ENCODE data around the gene ITSN1. TPM values are rescaled to one million over a fixed set of nuclear protein-coding genes. Genes with fewer than 3 reads are reported as not detected.

ITSN1 gene
- total and polyA plus RNA-seq, 8 donors: 6.0 to 83.5 (median 25.4) TPM

DNA sequence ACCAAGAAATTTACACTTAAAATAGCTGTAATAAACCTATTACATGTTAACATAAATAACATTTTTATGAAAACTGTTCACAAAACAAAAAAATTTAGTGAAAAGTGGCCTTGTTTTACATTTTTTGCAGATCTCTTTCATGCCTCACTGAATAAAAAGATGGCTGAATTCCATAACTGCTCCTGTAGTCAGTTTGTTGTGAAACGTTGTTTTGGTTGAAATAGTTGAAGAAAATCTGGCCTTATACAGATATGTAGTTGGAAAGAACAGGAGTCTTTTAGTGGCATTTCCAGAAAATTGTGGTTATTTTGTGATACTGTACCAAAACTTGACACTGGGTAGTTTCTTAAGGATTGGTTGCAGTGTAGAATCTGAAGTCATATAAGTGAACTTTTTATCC lies 18.1 kb downstream of the ITSN1 start:
- intact Hi-C loops (cut with DNase I; ENCODE audit: low total_unique reads): no loop called here
- no peak overlapping the region for H3K27ac ChIP-seq
- no peak overlapping the region for H3K4me3 ChIP-seq
- H3K36me3 ChIP-seq: no peaks in the 10 kb centered on the region
- no peaks in the 10 kb centered on the region for H3K27me3 ChIP-seq
- 62 to 74% (median 68%) methylated on average over 1 of the region's 1 CpG for WGBS, 5 donors
- peaks cover 22 to 71% (median 42%) of the 10 kb centered on the region in 4 donors for H3K4me1 ChIP-seq
- H3K9me3 ChIP-seq: no peaks in the 10 kb centered on the region
- TF ChIP-seq CTCF (IDR thresholded peaks at IDR 0.05) (no peak), EP300 (IDR thresholded peaks at IDR 0.05) (no peak), POLR2AphosphoS5 (IDR thresholded peaks at IDR 0.05) (no peak), POLR2A (IDR thresholded peaks at IDR 0.05) (no peak)
- DNase-seq: no peak

DNA sequence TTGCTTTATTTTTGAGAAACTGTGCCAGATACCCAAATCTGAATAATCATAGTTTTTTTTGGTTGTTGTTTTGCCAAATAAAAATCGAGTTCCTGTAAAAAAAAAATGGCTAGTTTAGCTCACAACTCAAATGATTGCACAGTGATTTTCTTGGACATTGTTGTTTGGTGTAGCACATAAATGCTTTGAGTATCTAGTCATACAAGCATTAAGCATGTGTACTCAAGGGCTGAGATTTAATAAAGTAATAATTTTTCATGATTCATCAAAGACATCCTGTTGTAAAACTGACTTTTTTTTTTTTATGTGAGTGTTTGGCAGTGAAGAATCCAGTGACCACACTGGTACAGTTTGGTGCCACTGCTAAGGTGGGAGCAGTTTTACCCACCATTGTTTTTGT lies 18.8 kb downstream of the ITSN1 start:
- no peaks in the 10 kb centered on the region for H3K9me3 ChIP-seq
- WGBS, 5 donors: 80 to 91% (median 87%) methylated on average over 1 of the region's 1 CpG

DNA sequence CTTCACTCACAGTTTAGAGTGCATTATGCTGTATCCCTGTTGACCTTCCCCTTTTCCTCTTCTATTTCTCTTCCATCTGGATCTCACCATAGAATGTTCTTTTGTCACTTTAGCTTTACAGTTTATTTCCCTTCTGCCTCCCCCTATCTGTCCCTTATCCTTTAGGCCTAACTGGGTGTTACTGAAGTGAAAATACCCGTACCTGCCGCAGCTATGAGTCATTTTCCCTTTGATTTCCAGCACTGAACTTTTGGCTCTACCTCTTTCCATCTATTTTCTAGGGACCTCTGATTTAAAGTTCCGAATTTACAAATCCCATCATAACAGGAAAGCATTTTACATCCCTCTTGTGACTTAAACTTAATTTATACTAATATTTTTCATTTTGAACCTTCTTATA lies 19.7 kb downstream of the ITSN1 start:
- no peak overlapping the region for H3K4me3 ChIP-seq
- no peak for TF ChIP-seq POLR2A (IDR thresholded peaks at IDR 0.05)
- peak in 1 of 3 donors; percentile 26 for TF ChIP-seq POLR2AphosphoS5 (IDR thresholded peaks at IDR 0.05)
- no peak for DNase-seq
- peaks cover 6 to 64% (median 26%) of the 10 kb centered on the region in 4 donors for H3K4me1 ChIP-seq
- peak overlapping the region in 2 of 5 donors; percentile 28 to 47 for H3K27ac ChIP-seq
- no peaks in the 10 kb centered on the region for H3K36me3 ChIP-seq
- intact Hi-C loops (cut with DNase I; ENCODE audit: low total_unique reads): no loop called here
- WGBS, 5 donors: 52 to 70% (median 60%) methylated on average over 3 of the region's 3 CpGs
- H3K27me3 ChIP-seq: no peaks in the 10 kb centered on the region
- no peaks in the 10 kb centered on the region for H3K9me3 ChIP-seq

More for the DNA sequence above, 18.8 kb downstream of the ITSN1 start:
- Histone ChIP-seq H3K36me3 (no peaks in the 10 kb centered on the region), H3K27me3 (no peaks in the 10 kb centered on the region), H3K4me1 (peaks cover 15 to 67% (median 35%) of the 10 kb centered on the region in 4 donors), H3K27ac (no peak overlapping the region), H3K4me3 (no peak overlapping the region)
- intact Hi-C loops (cut with DNase I; ENCODE audit: low total_unique reads): no loop called here
- DNase-seq: no peak
- TF ChIP-seq CTCF (IDR thresholded peaks at IDR 0.05): no peak

DNA sequence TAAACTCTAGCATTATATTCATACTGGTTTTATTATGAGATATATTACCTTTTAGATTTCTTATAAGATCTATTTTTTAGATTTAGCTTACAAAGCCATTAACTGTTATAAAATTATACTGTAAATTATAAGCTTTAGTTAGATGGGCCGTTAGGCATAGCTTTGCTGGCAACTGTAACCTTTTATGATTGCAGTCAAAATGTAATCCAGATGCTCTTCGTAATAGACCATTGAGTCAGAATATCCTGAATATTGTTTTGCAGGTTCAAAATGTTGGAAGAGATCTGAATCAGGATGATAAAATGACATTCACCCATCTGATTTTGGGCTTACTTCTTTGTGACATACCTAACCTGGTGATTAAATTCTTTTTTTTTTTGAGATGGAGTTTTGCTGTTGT lies 20.9 kb downstream of the ITSN1 start:
- intact Hi-C loops (cut with DNase I; ENCODE audit: low total_unique reads): no loop called here
- H3K9me3 ChIP-seq: no peaks in the 10 kb centered on the region
- H3K27ac ChIP-seq: no peak overlapping the region
- H3K36me3 ChIP-seq: no peaks in the 10 kb centered on the region
- TF ChIP-seq POLR2A (IDR thresholded peaks at IDR 0.05) (no peak), POLR2AphosphoS5 (IDR thresholded peaks at IDR 0.05) (no peak), EP300 (IDR thresholded peaks at IDR 0.05) (no peak), CTCF (IDR thresholded peaks at IDR 0.05) (no peak)
- H3K4me3 ChIP-seq: no peak overlapping the region
- H3K27me3 ChIP-seq: no peaks in the 10 kb centered on the region
- DNase-seq: no peak
- peaks cover 9 to 60% (median 24%) of the 10 kb centered on the region in 4 donors for H3K4me1 ChIP-seq
- WGBS, 5 donors: 75 to 94% (median 86%) methylated on average over 2 of the region's 2 CpGs

DNA sequence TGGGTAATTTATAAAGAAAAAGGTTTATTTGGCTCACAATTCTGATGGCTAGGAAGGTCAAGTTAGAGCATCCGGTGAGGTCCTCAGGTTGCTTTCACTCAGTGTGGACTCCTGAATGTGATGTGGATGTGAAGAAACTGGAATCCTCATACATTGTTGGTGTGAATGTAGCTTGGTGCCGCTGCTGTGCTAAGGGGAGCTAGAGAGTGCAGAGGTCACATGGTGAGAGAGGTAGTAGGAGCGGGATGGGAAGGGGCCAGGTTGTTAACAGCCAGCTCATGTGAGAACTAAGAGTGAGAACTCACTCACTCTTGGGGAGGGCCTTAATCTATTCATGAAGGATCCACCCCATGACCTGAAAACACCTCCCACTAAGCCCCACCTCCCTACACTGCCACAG lies 21.8 kb downstream of the ITSN1 start:
- WGBS, 5 donors: 96 to 99% (median 98%) methylated on average over 3 of the region's 3 CpGs
- no peak overlapping the region for H3K27ac ChIP-seq
- no peak for DNase-seq
- H3K36me3 ChIP-seq: no peaks in the 10 kb centered on the region
- TF ChIP-seq POLR2AphosphoS5 (IDR thresholded peaks at IDR 0.05): no peak
- no peak for TF ChIP-seq POLR2A (IDR thresholded peaks at IDR 0.05)
- no peak for TF ChIP-seq EP300 (IDR thresholded peaks at IDR 0.05)
- no peak for TF ChIP-seq CTCF (IDR thresholded peaks at IDR 0.05)
- H3K27me3 ChIP-seq: no peaks in the 10 kb centered on the region
- no peaks in the 10 kb centered on the region for H3K9me3 ChIP-seq
- no peak overlapping the region for H3K4me3 ChIP-seq
- peaks cover 9 to 58% (median 24%) of the 10 kb centered on the region in 4 donors for H3K4me1 ChIP-seq
- intact Hi-C loops (cut with DNase I; ENCODE audit: low total_unique reads): no loop called here
